ENCODE data around the gene TEAD1.

GRCh38 chr11:12737024-12737423, 62.8 kb downstream of the TEAD1 start:
- TF ChIP-seq CTCF (IDR thresholded peaks at IDR 0.05) (no peak), ZFX (IDR thresholded peaks at IDR 0.05; ENCODE audit: borderline replicate concordance) (no peak)

All from 22Rv1 (cell line).